ENCODE data around the gene MGST1.
"Not testable (repeated sequence)": the region's sequence is repeated elsewhere in the genome, so short reads cannot be mapped to it uniquely, and the experiment has no call there.

The MGST1 gene

GRCh38 chr12:16369156-16369555, 21.7 kb downstream of the MGST1 start:
- no peak overlapping the region for H3K4me3 Mint-ChIP-seq
- no peak for TF ChIP-seq CTCF (IDR thresholded peaks at IDR 0.05; ENCODE audit: unreplicated experiment in 3 of 3)
- H3K27ac Mint-ChIP-seq, result no peak overlapping the region
- H3K4me1 Mint-ChIP-seq, result no peaks in the 10 kb centered on the region
- no peaks in the 10 kb centered on the region for H3K36me3 Mint-ChIP-seq (ENCODE audit: low read depth)
- H3K9me3 Mint-ChIP-seq, result no peaks in the 10 kb centered on the region
- H3K27me3 Mint-ChIP-seq (ENCODE audit: low read depth), result no peaks in the 10 kb centered on the region

GRCh38 chr12:16370096-16370495, 22.7 kb downstream of the MGST1 start:
- Mint-ChIP-seq H3K9me3 (no peaks in the 10 kb centered on the region), H3K4me3 (no peak overlapping the region), H3K27me3 (ENCODE audit: low read depth) (no peaks in the 10 kb centered on the region), H3K36me3 (ENCODE audit: low read depth) (no peaks in the 10 kb centered on the region), H3K27ac (no peak overlapping the region), H3K4me1 (no peaks in the 10 kb centered on the region)
- TF ChIP-seq CTCF (IDR thresholded peaks at IDR 0.05; ENCODE audit: unreplicated experiment in 3 of 3), result no peak

GRCh38 chr12:16382652-16383312, 35.3 kb downstream of the MGST1 start:
- H3K36me3 Mint-ChIP-seq (ENCODE audit: low read depth); H3K4me3 Mint-ChIP-seq; H3K4me1 Mint-ChIP-seq; H3K27me3 Mint-ChIP-seq (ENCODE audit: low read depth); H3K27ac Mint-ChIP-seq: not testable (repeated sequence)
- H3K9me3 Mint-ChIP-seq, result peaks cover 10% of the 10 kb centered on the region

- no peak overlapping the region for H3K27ac Mint-ChIP-seq
- H3K36me3 Mint-ChIP-seq (ENCODE audit: low read depth), result no peaks in the 10 kb centered on the region
- no peak overlapping the region for H3K4me3 Mint-ChIP-seq
- peaks cover 4% of the 10 kb centered on the region for H3K27me3 Mint-ChIP-seq (ENCODE audit: low read depth)
- TF ChIP-seq CTCF (IDR thresholded peaks at IDR 0.05; ENCODE audit: unreplicated experiment in 3 of 3), result no peak
- H3K4me1 Mint-ChIP-seq, result no peaks in the 10 kb centered on the region
- H3K9me3 Mint-ChIP-seq, result peaks cover 10% of the 10 kb centered on the region
These were observed 37.3 kb downstream of the MGST1 start for GRCh38 chr12:16384732-16385131.

GRCh38 chr12:16385782-16386646, 38.6 kb downstream of the MGST1 start:
- TF ChIP-seq CTCF (IDR thresholded peaks at IDR 0.05; ENCODE audit: unreplicated experiment in 3 of 3), result peak; percentile 28 to 65 (median 54)
- no peak overlapping the region for H3K27ac Mint-ChIP-seq
- H3K36me3 Mint-ChIP-seq (ENCODE audit: low read depth), result no peaks in the 10 kb centered on the region
- peak overlapping the region in 1 of 3 experiments; percentile 24 for H3K4me3 Mint-ChIP-seq
- H3K9me3 Mint-ChIP-seq, result peaks cover 3% of the 10 kb centered on the region
- peaks cover 4% of the 10 kb centered on the region for H3K27me3 Mint-ChIP-seq (ENCODE audit: low read depth)
- no peaks in the 10 kb centered on the region for H3K4me1 Mint-ChIP-seq

- H3K4me3 Mint-ChIP-seq, result no peak overlapping the region
- no peaks in the 10 kb centered on the region for H3K36me3 Mint-ChIP-seq (ENCODE audit: low read depth)
- no peaks in the 10 kb centered on the region for H3K4me1 Mint-ChIP-seq
- no peak overlapping the region for H3K27ac Mint-ChIP-seq
- H3K9me3 Mint-ChIP-seq, result no peaks in the 10 kb centered on the region
- H3K27me3 Mint-ChIP-seq (ENCODE audit: low read depth), result peaks cover 4% of the 10 kb centered on the region
- TF ChIP-seq CTCF (IDR thresholded peaks at IDR 0.05; ENCODE audit: unreplicated experiment in 3 of 3), result no peak
These were observed 40.5 kb downstream of the MGST1 start for GRCh38 chr12:16387919-16388318.

Measured in nephron (organoid).